K562 (cell line): ENCODE results near the gene GOLPH3. TPM values are rescaled to one million over a fixed set of nuclear protein-coding genes. Genes with fewer than 3 reads are reported as not detected.

Experiments
- ATAC-seq: fragments of 200-7000 bp; cut with Tn5 transposase; 3 replicates; pipeline ENCODE4 v1.9.1; 2020; ENCODE audit warnings: moderate library complexity
- BruUV-seq: library from RNA; stranded (reverse); fragments of 400-500 nt; replicated peaks from 2 replicates; lab custom pipeline; 2021; lab: Mats Ljungman, UMichigan
- CTCF ChIA-PET: fragments of 300-600 bp; formaldehyde crosslinking; extraction: SDS; loops from one replicate; lab custom pipeline; 2021; ENCODE audit warnings: low intra/inter-chr PET ratio; lab: Yijun Ruan, JAX
- POLR2A ChIA-PET: fragments of 300-600, 350-650 bp; sonication (Branson Sonifier 250); formaldehyde crosslinking; extraction: SDS; loops from one replicate; lab custom pipeline; 2021; ENCODE audit warnings: antibody characterized with exemption, inconsistent platforms; lab: Yijun Ruan, JAX
- DNase-seq, 4 experiments: peaks; one replicate each; pipeline versions ENCODE4 v3.0.0 to v3.0.0-alpha.2; 2011 to 2018; ENCODE audit warnings: low spot score in 3 of 4, mixed read lengths in 3 of 4; ENCODE audit errors: extremely low read depth in 1 of 4
- FAIRE-seq: peaks from 2 replicates; lab custom pipeline; 2011; peaks lifted over from hg19 to GRCh38; lab: Jason Lieb, UNC
- H2AFZ ChIP-seq: 2 replicates; pipeline ENCODE4 v1.6.0; 2011; ENCODE audit warnings: low read depth, low read length, control low read depth, inconsistent platforms
- H3K27ac ChIP-seq: fragments of 200-600 bp; 3 replicates; pipeline ENCODE4 v1.8.0; 2011; ENCODE audit warnings: low read depth, mild to moderate bottlenecking, control low read depth, inconsistent platforms, low read length, moderate library complexity, mixed read lengths; ENCODE audit errors: extremely low read depth
- H3K27me3 ChIP-seq, 2 experiments: fragments of 300-600 bp in 1 of 2; 2 replicates in 1 of 2; 3 replicates in 1 of 2; pipeline versions ENCODE4 v1.6.0 to v1.8.0; 2011; ENCODE audit warnings: inconsistent platforms in 2 of 2, low read length in 2 of 2, mild to moderate bottlenecking in 1 of 2, mixed read lengths in 1 of 2, moderate library complexity in 1 of 2; ENCODE audit not compliant: control insufficient read depth in 2 of 2, insufficient read depth in 2 of 2
- H3K36me3 ChIP-seq: fragments of 300-600 bp; 3 replicates; pipeline ENCODE4 v1.8.0; 2011; ENCODE audit warnings: mild to moderate bottlenecking, low read length, inconsistent platforms; ENCODE audit not compliant: control insufficient read depth, insufficient read depth
- H3K4me1 ChIP-seq, 2 experiments: fragments of 200-600 bp in 1 of 2; replicated peaks in 1 of 2; 2 replicates in 1 of 2; 3 replicates in 1 of 2; pipeline versions ENCODE4 v1.5.1 to v1.8.0; 2011; ENCODE audit warnings: inconsistent platforms in 2 of 2, low read length in 2 of 2, mild to moderate bottlenecking in 1 of 2, mixed read lengths in 1 of 2, moderate library complexity in 1 of 2; ENCODE audit not compliant: control insufficient read depth in 2 of 2, insufficient read depth in 2 of 2
- H3K4me2 ChIP-seq: 2 replicates; pipeline ENCODE4 v1.6.1; 2011; ENCODE audit warnings: low read length, control low read depth, inconsistent platforms, mixed read lengths; ENCODE audit not compliant: insufficient read depth
- H3K4me3 ChIP-seq: fragments of 200-600 bp; sonication (generic), shearing (Covaris generic); 2 replicates; pipeline ENCODE4 v1.5.1; 2016; ENCODE audit warnings: control low read depth, inconsistent platforms
- H3K79me2 ChIP-seq: fragments of 200-600 bp; 3 replicates; pipeline ENCODE4 v1.8.0; 2011; ENCODE audit warnings: low read length, inconsistent platforms; ENCODE audit not compliant: control insufficient read depth, insufficient read depth
- H3K9ac ChIP-seq, 2 experiments: 2 replicates each; pipeline versions ENCODE4 v1.6.0 to v1.6.1; 2011; ENCODE audit warnings: low read depth in 2 of 2, low read length in 2 of 2, control low read depth in 1 of 2, inconsistent platforms in 1 of 2, mild to moderate bottlenecking in 1 of 2, mixed read lengths in 1 of 2; ENCODE audit not compliant: insufficient read depth in 1 of 2
- H3K9me1 ChIP-seq: one replicate; pipeline ENCODE4 v1.6.0; 2011; ENCODE audit warnings: inconsistent platforms, mild to moderate bottlenecking, low read length, moderate library complexity; ENCODE audit not compliant: control insufficient read depth, insufficient read depth
- H3K9me3 ChIP-seq: replicated peaks from 2 replicates; pipeline ENCODE4 v1.5.1; 2011; ENCODE audit warnings: low read depth, low read length, inconsistent platforms; ENCODE audit not compliant: control insufficient read depth, insufficient read depth
- H4K20me1 ChIP-seq: replicated peaks from 2 replicates; pipeline ENCODE4 v1.6.1; 2011; ENCODE audit warnings: low read length, inconsistent platforms, mixed read lengths; ENCODE audit not compliant: control insufficient read depth, insufficient read depth
- CBX2 ChIP-seq: fragments of 200-600 bp; sonication (generic); IDR thresholded peaks from one replicate; pipeline ENCODE4 v1.6.1; 2012; ENCODE audit warnings: mild to moderate bottlenecking, low read length, inconsistent platforms; ENCODE audit not compliant: insufficient read depth, poor library complexity, severe bottlenecking
- EGR1 ChIP-seq: fragments of 450-650 bp; conservative IDR thresholded peaks from 2 replicates; pipeline ENCODE4 v1.6.1; 2017; ENCODE audit warnings: mild to moderate bottlenecking
- JUND ChIP-seq, 2 experiments: IDR thresholded peaks; 2 replicates in 1 of 2; 3 replicates in 1 of 2; pipeline ENCODE4 v1.6.1; 2011; ENCODE audit warnings: borderline replicate concordance in 2 of 2, low read depth in 2 of 2, low read length in 2 of 2, improper control_type of control experiment in 1 of 2, missing biosample characterization in 1 of 2, missing genetic modification characterization in 1 of 2, missing genetic modification reagents in 1 of 2
- MAFG ChIP-seq: fragments of 450-650 bp; conservative IDR thresholded peaks from 2 replicates; pipeline ENCODE4 v1.6.1; 2016; ENCODE audit warnings: missing genetic modification characterization, missing compliant biosample characterization
- SLC30A9 ChIP-seq: fragments of 250-450 bp; sonication (Bioruptor Pico); IDR thresholded peaks from 2 replicates; pipeline ENCODE4 v1.8.0; 2022; ENCODE audit warnings: mild to moderate bottlenecking, moderate library complexity
- ZNF175 ChIP-seq: fragments of 200-800 bp; sonication (Bioruptor generic); IDR thresholded peaks from 2 replicates; pipeline ENCODE4 v1.6.1; 2016; ENCODE audit warnings: low read depth, mild to moderate bottlenecking, missing genetic modification characterization, missing compliant biosample characterization
- WGBS: fragments of 100-300 bp; shearing (Covaris generic); methylation state at CpG from one replicate; pipeline ENCODE4 v1.1.6; 2016; ENCODE audit warnings: low coverage, mixed read lengths; ENCODE audit not compliant: insufficient coverage; ENCODE audit errors: missing lambda C conversion rate; 5-methylcytosine and 5-hydroxymethylcytosine counted together
- in situ Hi-C: fragments of 300-500 bp; cut with MboI; formaldehyde crosslinking; loops from 4 replicates; pipeline ENCODE4 v1.15.0; 2018; ENCODE audit warnings: inconsistent platforms, mixed read lengths
- intact Hi-C: fragments of 100-400 bp; cut with micrococcal nuclease; formaldehyde crosslinking; loops from 2 replicates; pipeline ENCODE4 v1.14.2; 2022
- polyA plus RNA-seq, 8 experiments: library from polyadenylated mRNA; depleted of rRNA in 4 of 8; stranded (reverse) in 5 of 8; unstranded in 3 of 8; fragments of >200 nt; fragmentation: Nextera tagmentation in 2 of 8; fragmentation: Illumina TruSeq in 1 of 8; extraction: Ambion mirVana in 2 of 8; extraction: Trizol in 1 of 8; gene quantifications; 2 replicates each; pipeline versions ENCODE4 v1.2.1 to v1.2.3, GENCODE V29; 2011 to 2014; ENCODE audit warnings: inconsistent platforms in 1 of 8, missing spikeins in 1 of 8
- total RNA-seq, 7 experiments: library from RNA; depleted of rRNA in 6 of 7; stranded (reverse); fragments of >200 nt in 6 of 7; fragmentation: Illumina TruSeq in 2 of 7; extraction: Trizol in 2 of 7; gene quantifications; 2 replicates each; pipeline versions ENCODE4 v1.2.1 to v1.2.3, GENCODE V29; 2011 to 2021; ENCODE audit warnings: low replicate concordance in 1 of 7

GOLPH3 gene
- total and polyA plus RNA-seq, 9 of the 15 experiments (the other 6 are each of a cell fraction or from before 2014, with no cell fraction given) = 18.8 to 94.6 (median 55.1) TPM

DNA sequence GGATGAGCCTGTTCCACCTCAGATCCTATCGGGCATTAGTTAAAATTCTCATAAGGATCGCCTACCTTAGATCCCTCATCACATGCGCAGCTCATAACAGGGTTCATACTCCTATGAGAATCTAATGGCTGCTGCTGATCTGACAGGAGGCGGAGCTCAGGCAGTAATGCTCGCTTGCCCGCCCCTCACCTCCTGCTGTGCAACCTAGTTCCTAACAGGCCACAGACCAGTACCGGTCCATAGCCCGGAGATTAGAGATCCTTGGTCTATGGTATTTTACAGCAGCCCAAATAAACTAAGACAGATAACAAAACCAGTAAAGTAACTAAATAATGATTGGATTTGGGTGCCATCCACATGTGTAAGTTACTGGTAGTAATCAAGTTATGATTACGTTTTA, 17.5 kb downstream of the GOLPH3 start:
- intact Hi-C loops (no loop called here), in situ Hi-C loops (no loop called here)
- DNase-seq (peak in 1 of 4 experiments; percentile 52), FAIRE-seq (no peak), ATAC-seq (peak; percentile 63)
- H3K9ac ChIP-seq = no peak overlapping the region
- H4K20me1 ChIP-seq = peaks cover 27% of the 10 kb centered on the region
- POLR2A ChIA-PET = interaction anchor here (0.8 to 6.1 kb wide), 6 partner anchors 8 to 86 kb away, joined by 3 to 51 read pairs (median 4); partner anchors contain the start of gene GOLPH3
- WGBS = 52% methylated on average over 9 of the region's 9 CpGs
- H3K4me3 ChIP-seq = no peak overlapping the region
- peaks cover 57% of the 10 kb centered on the region for H3K36me3 ChIP-seq
- H3K79me2 ChIP-seq = peaks cover 95% of the 10 kb centered on the region
- TF ChIP-seq EGR1 (no peak), SLC30A9 (no peak), ZNF175 (CRISPR knock-in tag) (no peak), MAFG (tag) (no peak), JUND (IDR thresholded peaks at IDR 0.05; ENCODE audit: borderline replicate concordance, low read depth, low read length) (no peak), JUND (tag; IDR thresholded peaks at IDR 0.05; ENCODE audit: borderline replicate concordance, low read depth, low read length) (no peak), CBX2 (no peak)
- no peak overlapping the region for H3K27ac ChIP-seq
- H3K9me1 ChIP-seq = no peaks in the 10 kb centered on the region
- no peaks in the 10 kb centered on the region for H3K27me3 ChIP-seq
- H3K9me3 ChIP-seq = no peaks in the 10 kb centered on the region
- H3K4me1 ChIP-seq = peaks cover 0 to 7% of the 10 kb centered on the region in 2 experiments; a peak in 3 of 5 replicates
- CTCF ChIA-PET = no interaction called here
- BruUV-seq = no TSS peak
- H3K4me2 ChIP-seq = no peak overlapping the region
- no peak overlapping the region for H2AFZ ChIP-seq
